ENCODE results near the gene EIF4E. TPM values are rescaled to one million over a fixed set of nuclear protein-coding genes. Genes with fewer than 3 reads are reported as not detected.

EIF4E gene
- total RNA-seq, 6 experiments from 2014 or later: 117 to 147 (median 127) TPM

- peaks cover 21% of the 10 kb centered on the region for H3K4me1 Mint-ChIP-seq (ENCODE audit: low read depth)
- no peak for DNase-seq
- TF ChIP-seq CTCF (IDR thresholded peaks at IDR 0.05): no peak
- peaks cover 3% of the 10 kb centered on the region; the same call in 1 of the 2 replicates for H3K36me3 Mint-ChIP-seq (ENCODE audit: low read depth)
- H3K4me3 Mint-ChIP-seq: no peak overlapping the region
- H3K9me3 Mint-ChIP-seq: no peaks in the 10 kb centered on the region
- no peak overlapping the region for H3K27ac Mint-ChIP-seq
- H3K27me3 Mint-ChIP-seq (ENCODE audit: insufficient read depth): peaks cover 1% of the 10 kb centered on the region; the same call in 1 of the 2 replicates
Measured at GRCh38 chr4:98967786-98968329, 38.9 kb upstream of the EIF4E start.

GRCh38 chr4:98966926-98967325 is 38.0 kb upstream of the EIF4E start:
- DNase-seq: no peak
- TF ChIP-seq CTCF (IDR thresholded peaks at IDR 0.05): no peak
- no peak overlapping the region for H3K4me3 Mint-ChIP-seq
- H3K27me3 Mint-ChIP-seq (ENCODE audit: insufficient read depth): peaks cover 1% of the 10 kb centered on the region; the same call in 1 of the 2 replicates
- H3K36me3 Mint-ChIP-seq (ENCODE audit: low read depth): peaks cover 3% of the 10 kb centered on the region; the same call in 1 of the 2 replicates
- peaks cover 21% of the 10 kb centered on the region for H3K4me1 Mint-ChIP-seq (ENCODE audit: low read depth)
- H3K9me3 Mint-ChIP-seq: no peaks in the 10 kb centered on the region
- H3K27ac Mint-ChIP-seq: no peak overlapping the region

- H3K27me3 Mint-ChIP-seq (ENCODE audit: insufficient read depth): peaks cover 1% of the 10 kb centered on the region; the same call in 1 of the 2 replicates
- H3K4me1 Mint-ChIP-seq (ENCODE audit: low read depth): peaks cover 21% of the 10 kb centered on the region
- H3K9me3 Mint-ChIP-seq: no peaks in the 10 kb centered on the region
- peak overlapping the region; percentile 72 for H3K27ac Mint-ChIP-seq
- no peak for DNase-seq
- H3K36me3 Mint-ChIP-seq (ENCODE audit: low read depth): peaks cover 3% of the 10 kb centered on the region; the same call in 1 of the 2 replicates
- no peak for TF ChIP-seq CTCF (IDR thresholded peaks at IDR 0.05)
- peak overlapping the region; percentile 47; the same call in 1 of the 2 replicates for H3K4me3 Mint-ChIP-seq
Measured at GRCh38 chr4:98963538-98964433, 34.9 kb upstream of the EIF4E start.

- Mint-ChIP-seq H3K4me1 (ENCODE audit: low read depth) (peaks cover 21% of the 10 kb centered on the region), H3K36me3 (ENCODE audit: low read depth) (peaks cover 3% of the 10 kb centered on the region; the same call in 1 of the 2 replicates), H3K27ac (no peak overlapping the region), H3K4me3 (no peak overlapping the region), H3K9me3 (no peaks in the 10 kb centered on the region), H3K27me3 (ENCODE audit: insufficient read depth) (peaks cover 1% of the 10 kb centered on the region; the same call in 1 of the 2 replicates)
- TF ChIP-seq CTCF (IDR thresholded peaks at IDR 0.05): no peak
- no peak for DNase-seq
Measured at GRCh38 chr4:98961770-98962169, 32.8 kb upstream of the EIF4E start.

- no peak for TF ChIP-seq CTCF (IDR thresholded peaks at IDR 0.05)
- Mint-ChIP-seq H3K4me1 (ENCODE audit: low read depth) (peaks cover 13% of the 10 kb centered on the region), H3K9me3 (no peaks in the 10 kb centered on the region), H3K4me3 (no peak overlapping the region), H3K36me3 (ENCODE audit: low read depth) (peaks cover 4% of the 10 kb centered on the region), H3K27ac (no peak overlapping the region), H3K27me3 (ENCODE audit: insufficient read depth) (no peaks in the 10 kb centered on the region)
- no peak for DNase-seq
Measured at GRCh38 chr4:98959411-98959810, 30.5 kb upstream of the EIF4E start.

Data from HFFc6 (cell line).